Activated gamma-delta T cell (primary cell): Measurements from ENCODE around the gene TMEM61.

Experiments used
- DNase-seq: peaks from one replicate; lab custom pipeline; 2025; lab: John Stamatoyannopoulos, UW

TMEM61 gene

GRCh38 chr1:55039342-55040082, 59.1 kb downstream of the TMEM61 start, which contains the start of gene PCSK9:
TSS of gene PCSK9 (plus strand) at chr1:55039548. CDS start at chr1:55039838, 290 bp downstream.
- no peak for DNase-seq

- no peak for DNase-seq
Observed at GRCh38 chr1:55040083-55040932, 59.9 kb downstream of the TMEM61 start.

- no peak for DNase-seq
Observed at GRCh38 chr1:55040933-55041494, 60.6 kb downstream of the TMEM61 start.

GRCh38 chr1:55041613-55042012, 61.2 kb downstream of the TMEM61 start:
- DNase-seq = no peak
